Measurements from ENCODE around the gene EIF2AK2.
A peak's percentile ranks its signal among the peaks of the same experiment; 100 is the strongest.
"Not testable (repeated sequence)": the region's sequence is repeated elsewhere in the genome, so short reads cannot be mapped to it uniquely, and the experiment has no call there.

EIF2AK2 gene

GRCh38 chr2:37156857-37157714 is at the start of gene EIF2AK2:
Gene EIF2AK2, minus strand, starts transcription at chr2:37156980. Its CDS starts 9,174 bp downstream, at chr2:37147806.
- peak; percentile 44 to 62 (median 57) for DNase-seq (ENCODE audit: low read depth in 2 of 3, low spot score in 2 of 3)

- DNase-seq (ENCODE audit: low read depth in 2 of 3, low spot score in 2 of 3): no peak
Measured at GRCh38 chr2:37205689-37206341, 49.0 kb upstream of the EIF2AK2 start.

- not testable (repeated sequence) for DNase-seq (ENCODE audit: low read depth in 2 of 3, low spot score in 2 of 3)
Measured at GRCh38 chr2:37205071-37205661, 48.4 kb upstream of the EIF2AK2 start.

- DNase-seq (ENCODE audit: low read depth in 2 of 3, low spot score in 2 of 3): no peak
Measured at GRCh38 chr2:37203708-37204107, 46.9 kb upstream of the EIF2AK2 start.

GRCh38 chr2:37201766-37202165 is 45.0 kb upstream of the EIF2AK2 start:
- DNase-seq (ENCODE audit: low read depth in 2 of 3, low spot score in 2 of 3): peak in 1 of 3 experiments; percentile 29

- DNase-seq (ENCODE audit: low read depth in 2 of 3, low spot score in 2 of 3): no peak
Measured at GRCh38 chr2:37201208-37201607, 44.4 kb upstream of the EIF2AK2 start.

GRCh38 chr2:37198681-37199065 is 41.9 kb upstream of the EIF2AK2 start:
- DNase-seq (ENCODE audit: low read depth in 2 of 3, low spot score in 2 of 3): no peak

- DNase-seq (ENCODE audit: low read depth in 2 of 3, low spot score in 2 of 3): peak; percentile 75 to 95 (median 88)
Measured at GRCh38 chr2:37196320-37197195, 39.8 kb upstream of the EIF2AK2 start, which contains the start of gene CEBPZOS. Gene CEBPZOS, plus strand, starts transcription at chr2:37196496. Its CDS starts 3,209 bp downstream, at chr2:37199705.

- DNase-seq (ENCODE audit: low read depth in 2 of 3, low spot score in 2 of 3): not testable (repeated sequence)
Measured at GRCh38 chr2:37195862-37196319, 39.1 kb upstream of the EIF2AK2 start.

- DNase-seq (ENCODE audit: low read depth in 2 of 3, low spot score in 2 of 3): no peak
Measured at GRCh38 chr2:37192551-37192950, 35.8 kb upstream of the EIF2AK2 start.

- no peak for DNase-seq (ENCODE audit: low read depth in 2 of 3, low spot score in 2 of 3)
Measured at GRCh38 chr2:37191747-37192146, 35.0 kb upstream of the EIF2AK2 start.

GRCh38 chr2:37191253-37191652 is 34.5 kb upstream of the EIF2AK2 start:
- no peak for DNase-seq (ENCODE audit: low read depth in 2 of 3, low spot score in 2 of 3)

- no peak for DNase-seq (ENCODE audit: low read depth in 2 of 3, low spot score in 2 of 3)
Measured at GRCh38 chr2:37190290-37190689, 33.5 kb upstream of the EIF2AK2 start.

GRCh38 chr2:37189452-37190153 is 32.8 kb upstream of the EIF2AK2 start:
- no peak for DNase-seq (ENCODE audit: low read depth in 2 of 3, low spot score in 2 of 3)

- DNase-seq (ENCODE audit: low read depth in 2 of 3, low spot score in 2 of 3): no peak
Measured at GRCh38 chr2:37188570-37188969, 31.8 kb upstream of the EIF2AK2 start, which contains the start of gene SULT6B1. Gene SULT6B1, minus strand, starts transcription at chr2:37188670. Its CDS starts 30 bp downstream, at chr2:37188640.

- no peak for DNase-seq (ENCODE audit: low read depth in 2 of 3, low spot score in 2 of 3)
Measured at GRCh38 chr2:37181726-37182684, 25.2 kb upstream of the EIF2AK2 start.

- DNase-seq (ENCODE audit: low read depth in 2 of 3, low spot score in 2 of 3): no peak
Measured at GRCh38 chr2:37180640-37181039, 23.9 kb upstream of the EIF2AK2 start.

- DNase-seq (ENCODE audit: low read depth in 2 of 3, low spot score in 2 of 3): no peak
Measured at GRCh38 chr2:37180006-37180639, 23.3 kb upstream of the EIF2AK2 start.
